Activated T-cell treated with anti-CD3 and anti-CD28 coated beads, Interleukin-2, amount 50 U/mL, for 48 hours (primary cell): Measurements from ENCODE around the gene EPX.
"Not testable (repeated sequence)": the region's sequence is repeated elsewhere in the genome, so short reads cannot be mapped to it uniquely, and the experiment has no call there.

Source experiments
- DNase-seq, 2 experiments: peaks; one replicate each; pipeline ENCODE4 v3.0.0-alpha.2; 2020

Gene EPX

GRCh38 chr17:58192612-58193011, at the start of gene EPX:
Gene EPX (plus strand): TSS chr17:58192726. CDS start chr17:58192847, 121 bp downstream.
- DNase-seq, result no peak

GRCh38 chr17:58143335-58143734, 49.2 kb upstream of the EPX start:
- not testable (repeated sequence) for DNase-seq

GRCh38 chr17:58144801-58145200, 47.7 kb upstream of the EPX start:
- no peak for DNase-seq

DNA sequence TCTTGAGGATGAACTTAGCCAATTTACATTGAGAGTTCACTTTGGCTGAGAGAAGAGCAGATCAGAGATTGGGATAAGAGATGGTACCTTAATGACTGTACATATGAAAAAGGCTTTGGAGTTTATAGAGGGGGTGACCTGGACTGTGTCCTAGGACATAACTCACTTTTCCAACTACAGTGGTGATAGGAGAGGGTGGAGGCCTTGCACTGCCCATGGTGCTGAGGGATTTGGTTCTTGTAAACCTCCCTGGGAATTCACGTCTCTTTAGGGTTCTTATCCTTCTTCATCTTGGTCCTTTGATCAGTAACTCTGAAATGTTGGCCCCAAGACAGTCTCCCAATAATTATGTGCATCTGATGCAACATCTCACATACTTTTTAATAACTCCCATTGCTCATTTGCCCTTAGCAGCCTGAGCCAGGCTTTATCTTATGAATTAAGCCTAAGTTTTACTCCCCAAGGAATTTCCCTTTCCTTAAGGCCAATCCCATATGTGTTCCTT, 44.5 kb upstream of the EPX start, which contains the start of gene OR4D1:
Gene OR4D1 (plus strand): TSS at position 455 of the 505 bp plus-strand sequence. CDS start 6,770 bp downstream, outside the sequence.
- no peak for DNase-seq

- no peak for DNase-seq
Measured at GRCh38 chr17:58148609-58149008, 43.9 kb upstream of the EPX start.

GRCh38 chr17:58150394-58150793, 42.1 kb upstream of the EPX start:
- DNase-seq, result no peak

DNA sequence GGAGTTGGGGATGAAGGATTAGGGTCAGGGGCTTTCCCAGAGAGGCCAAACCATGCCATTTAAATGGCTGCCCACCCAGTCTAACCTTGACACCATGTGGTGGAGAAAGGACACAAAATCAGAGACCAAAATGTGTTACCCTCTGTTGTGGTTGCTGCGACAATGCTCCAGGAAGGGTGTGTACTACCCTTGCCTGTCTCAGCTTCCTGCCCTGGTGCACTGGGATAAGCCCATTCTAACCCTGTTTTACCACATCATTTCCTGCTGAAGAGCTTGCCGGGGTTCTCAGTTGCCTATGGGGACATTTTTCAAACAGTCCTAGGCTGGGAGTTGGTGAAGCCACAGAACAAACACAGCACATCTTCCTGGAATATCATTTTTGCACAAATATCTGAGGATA, 39.5 kb upstream of the EPX start:
- peak; percentile 36 to 41 for DNase-seq

DNA sequence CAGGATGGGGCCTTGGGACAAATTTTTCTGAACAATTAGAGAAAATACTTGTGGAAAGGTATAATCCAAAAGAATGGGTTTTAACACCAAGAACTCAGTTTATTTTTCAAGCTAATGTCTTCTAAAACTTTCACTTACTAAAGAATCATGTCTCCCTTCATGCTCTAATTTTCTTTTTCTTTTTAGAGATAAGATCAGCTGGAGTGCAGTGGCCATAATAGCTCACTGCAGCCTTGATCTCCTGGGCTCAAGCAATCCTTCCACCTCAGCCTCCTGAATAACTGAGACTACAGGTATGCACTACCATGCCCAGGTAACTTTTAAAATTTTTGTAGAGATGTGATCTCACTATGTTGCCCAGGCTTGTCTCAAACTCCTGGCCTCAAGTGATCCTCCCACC, 38.9 kb upstream of the EPX start:
- no peak for DNase-seq

GRCh38 chr17:58156839-58157803, 35.4 kb upstream of the EPX start:
- DNase-seq, result peak; percentile 73 to 75

- no peak for DNase-seq
Measured at GRCh38 chr17:58158181-58158580, 34.3 kb upstream of the EPX start.

GRCh38 chr17:58161566-58161965, 31.0 kb upstream of the EPX start:
- DNase-seq, result no peak

DNA sequence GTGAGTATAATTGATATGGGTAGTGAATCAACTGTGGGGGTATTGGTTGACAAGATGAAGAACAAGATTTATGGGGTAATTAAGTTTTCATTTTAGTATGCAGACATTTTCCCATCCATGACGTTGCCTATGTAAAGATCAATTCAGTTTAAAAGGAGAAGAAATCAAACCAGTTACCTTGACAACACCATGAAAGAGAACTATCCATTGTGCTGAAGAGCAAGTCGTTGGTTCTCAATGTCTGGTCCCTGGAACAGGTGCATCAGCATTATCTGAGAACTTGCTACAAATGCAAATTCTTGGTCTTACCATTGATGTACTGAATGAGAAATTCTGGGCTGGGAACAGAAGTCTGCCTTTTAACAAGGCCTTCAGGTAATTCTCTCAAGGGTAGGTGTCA, 26.5 kb upstream of the EPX start:
- DNase-seq, result no peak

DNA sequence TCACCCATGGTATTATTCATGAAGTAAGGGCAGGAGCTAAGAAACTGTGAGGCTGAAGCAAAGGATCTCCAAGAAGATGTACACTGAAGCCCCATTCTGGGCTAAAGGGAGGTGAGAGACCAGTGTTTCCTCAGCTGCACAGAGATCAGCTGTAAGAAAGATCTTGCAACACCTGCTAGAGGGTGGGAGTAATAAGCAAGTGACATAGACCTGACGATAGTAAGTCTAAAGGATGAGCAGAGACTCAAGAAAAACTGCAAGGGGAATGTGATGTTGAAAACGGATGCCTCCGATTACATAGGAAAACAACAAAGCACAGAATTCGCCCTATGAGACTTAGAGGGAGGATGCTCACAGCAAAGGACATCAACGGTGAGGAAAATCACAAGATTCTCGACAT, 25.8 kb upstream of the EPX start, which contains the start of gene OR4D2:
Gene OR4D2 (plus strand): TSS at position 301 of the 400 bp plus-strand sequence. CDS start 2,674 bp downstream, outside the sequence.
- no peak for DNase-seq

- no peak for DNase-seq
Measured at GRCh38 chr17:58170622-58171021, 21.9 kb upstream of the EPX start.

- DNase-seq, result peak; percentile 50 to 51
Measured at GRCh38 chr17:58172369-58173071, 20.0 kb upstream of the EPX start.

DNA sequence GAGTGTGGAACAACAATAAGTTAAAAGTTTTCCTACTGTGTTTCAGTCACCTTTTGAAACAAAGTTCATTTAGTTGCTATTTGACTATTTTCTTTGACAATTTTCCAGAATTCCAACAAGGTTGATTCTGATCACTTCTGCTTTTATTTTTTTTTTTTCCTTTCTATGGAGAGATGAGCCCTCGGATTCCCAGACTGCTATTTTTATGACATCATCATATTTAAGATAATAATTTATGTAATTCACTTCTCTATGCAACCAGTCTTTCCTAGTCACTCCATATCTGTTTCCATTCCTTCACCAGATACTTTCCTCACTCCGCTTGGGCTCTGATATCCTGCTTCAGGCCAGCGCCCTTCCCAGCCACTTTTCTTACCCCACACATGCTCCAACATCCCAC, 17.7 kb upstream of the EPX start:
- no peak for DNase-seq

DNA sequence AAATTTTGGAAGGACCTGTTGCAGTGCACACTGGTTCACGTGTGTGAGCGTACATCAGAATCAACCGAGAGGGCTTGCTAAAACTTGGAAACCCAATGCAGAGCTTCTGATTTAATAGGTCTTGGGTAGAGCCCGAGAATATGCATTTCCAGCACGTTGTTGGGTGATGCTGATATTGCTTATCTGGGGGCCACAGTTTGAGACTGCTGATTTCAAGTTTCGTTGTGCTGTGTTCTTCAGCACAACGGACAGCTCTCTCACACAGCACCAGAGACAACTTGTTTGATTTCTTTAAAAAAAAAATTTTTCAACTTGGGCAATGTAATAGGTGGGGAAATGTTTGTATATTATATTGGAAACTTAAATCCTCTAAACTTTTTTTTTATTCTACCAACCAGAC, 16.3 kb upstream of the EPX start:
- DNase-seq, result no peak

GRCh38 chr17:58181796-58182195, 10.7 kb upstream of the EPX start:
- no peak for DNase-seq

- DNase-seq, result no peak
Measured at GRCh38 chr17:58183514-58183913, 9.0 kb upstream of the EPX start.

DNA sequence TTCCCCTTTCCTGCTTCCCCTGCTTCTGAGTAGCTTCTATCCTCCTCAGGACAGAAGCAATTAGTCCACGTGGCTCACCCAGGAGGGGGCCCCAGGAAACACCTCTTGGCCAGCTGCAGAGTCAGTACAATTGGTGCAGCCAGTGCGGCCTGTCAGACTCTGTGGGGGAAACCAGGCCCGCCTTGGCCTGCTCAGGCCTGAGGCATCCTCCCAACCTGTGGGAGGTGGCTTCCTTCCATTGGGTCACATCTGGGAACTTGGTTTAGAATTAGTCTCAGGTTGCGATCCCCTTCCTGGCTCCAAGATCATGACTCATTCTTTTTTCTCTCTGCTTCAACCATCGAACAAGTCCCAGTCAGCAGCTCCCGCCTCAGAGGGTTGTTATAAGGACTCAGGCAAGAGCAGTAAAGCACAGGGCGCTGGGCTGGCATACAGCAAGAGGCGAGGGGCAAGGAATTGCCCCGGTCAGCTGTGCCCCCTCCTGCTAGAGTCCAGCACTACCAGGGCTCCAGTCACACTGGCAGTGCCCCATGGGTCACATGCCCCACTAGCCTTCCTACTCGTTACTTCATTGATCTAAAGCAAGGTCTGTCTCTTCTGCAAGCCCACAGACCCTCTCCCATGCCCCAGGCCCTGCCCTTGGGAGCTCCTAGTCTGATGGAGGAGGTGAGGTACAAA, 8.1 kb upstream of the EPX start:
- no peak for DNase-seq

DNA sequence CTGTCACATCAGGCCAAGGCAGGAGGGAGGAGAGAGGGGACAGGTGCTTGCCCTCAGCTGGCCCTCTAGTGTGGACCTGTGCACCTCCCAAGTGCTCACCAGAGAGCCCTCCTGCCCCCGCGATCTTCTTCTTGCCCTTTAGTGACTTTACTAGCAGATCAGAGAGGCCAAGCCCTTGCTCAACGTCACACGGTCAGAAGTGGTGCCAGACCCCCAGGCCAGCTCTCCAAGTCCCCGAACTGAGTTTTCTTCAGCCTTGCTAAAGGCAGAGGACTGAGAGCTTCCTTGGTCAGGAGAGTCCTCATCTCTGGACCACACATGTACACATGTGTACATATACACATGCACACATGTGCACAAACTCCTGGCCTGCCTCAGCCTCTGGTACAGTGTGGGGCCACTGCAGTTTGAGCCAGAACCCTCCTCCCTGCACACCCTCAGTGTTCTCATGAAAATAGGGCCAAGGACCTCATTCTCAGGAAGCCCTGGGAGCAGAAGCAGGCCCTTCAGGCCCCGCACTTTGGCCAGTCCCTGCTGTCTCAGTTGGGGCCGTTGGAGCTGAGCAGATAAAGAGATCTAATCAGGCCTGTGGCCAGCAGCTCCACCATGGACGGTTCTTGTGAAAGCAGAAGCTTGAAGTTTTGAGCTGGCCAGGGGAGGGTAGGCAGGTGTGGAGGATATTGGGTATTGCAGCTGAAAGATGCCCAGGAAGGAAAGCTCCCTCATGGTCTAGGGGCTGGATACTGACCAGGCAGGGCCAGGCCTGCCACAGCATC, 7.4 kb upstream of the EPX start:
- DNase-seq, result no peak

DNA sequence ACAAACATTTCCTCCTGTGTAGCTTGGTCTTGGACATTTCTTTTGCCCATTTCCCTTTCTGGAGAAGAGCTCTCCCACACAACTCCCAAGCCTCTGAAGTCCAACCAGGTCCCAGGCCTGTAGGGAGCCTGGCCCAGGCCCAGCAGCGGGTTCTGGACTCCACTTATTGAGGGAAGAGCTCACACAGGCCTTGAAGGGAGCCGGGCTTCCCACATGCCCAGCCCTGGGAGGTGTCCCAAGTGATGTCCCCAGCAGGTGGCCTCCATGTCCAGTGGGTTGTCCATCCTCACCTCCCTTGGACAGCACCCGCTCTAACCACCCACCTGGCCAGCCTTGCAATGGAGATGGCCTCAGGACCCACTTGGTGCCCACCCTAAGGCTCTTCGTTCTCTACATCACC, 5.9 kb upstream of the EPX start:
- no peak for DNase-seq
